NCI-H2227 (cell line): ENCODE results near the gene MYLK.

Experiments used
- DNase-seq: peaks from one replicate; lab custom pipeline; 2025; ENCODE audit not compliant: unreplicated experiment; lab: John Stamatoyannopoulos, UW

MYLK gene

GRCh38 chr3:123568034-123568433 is 316.1 kb downstream of the MYLK start:
- no peak for DNase-seq

- no peak for DNase-seq
Observed at GRCh38 chr3:123564056-123564455, 320.1 kb downstream of the MYLK start.

GRCh38 chr3:123562547-123562946 is 321.6 kb downstream of the MYLK start:
- DNase-seq, result no peak

- no peak for DNase-seq
Observed at GRCh38 chr3:123561188-123561587, 322.9 kb downstream of the MYLK start.
